OCI-LY3 (cell line): ENCODE results near the gene RELB.

Source experiments
- EZH2phosphoT487 ChIP-seq: fragments of 200-600 bp; shearing (Covaris generic); IDR thresholded peaks from 2 replicates; pipeline ENCODE4 v1.6.1; 2018; ENCODE audit warnings: antibody characterized with exemption, mixed run types, low read depth
- TF ChIP-seq, protein P1 (sequence below): fragments of 200-600, 300-600 bp; sonication (generic); IDR thresholded peaks from 2 replicates; pipeline ENCODE4 v1.5.1; 2014; ENCODE audit warnings: antibody characterized with exemption, low read length, low read depth

DNA sequence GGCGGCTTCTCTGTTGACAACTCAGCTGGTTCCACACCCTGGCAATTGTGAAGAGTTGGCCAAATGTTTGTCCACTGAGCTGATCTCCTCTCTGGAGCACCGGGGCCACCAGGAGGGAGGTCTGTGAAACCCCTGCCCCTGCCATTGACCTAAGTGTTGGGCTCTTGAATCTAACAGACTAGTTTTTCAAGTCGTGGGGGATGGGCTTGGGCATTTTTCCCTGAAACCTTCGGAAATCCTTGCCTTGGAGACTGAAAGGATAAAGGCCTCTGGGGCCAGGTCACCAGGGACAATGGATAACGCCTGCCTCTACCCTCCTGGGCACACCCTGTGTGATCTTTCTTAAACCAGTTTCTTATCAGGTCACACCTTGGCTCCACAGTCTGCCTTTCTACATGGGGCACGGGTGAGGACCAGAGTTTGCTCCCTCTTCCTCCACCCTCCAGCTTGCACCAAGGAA, 78.7 kb downstream of the RELB start:
- TF ChIP-seq, protein P1, sequence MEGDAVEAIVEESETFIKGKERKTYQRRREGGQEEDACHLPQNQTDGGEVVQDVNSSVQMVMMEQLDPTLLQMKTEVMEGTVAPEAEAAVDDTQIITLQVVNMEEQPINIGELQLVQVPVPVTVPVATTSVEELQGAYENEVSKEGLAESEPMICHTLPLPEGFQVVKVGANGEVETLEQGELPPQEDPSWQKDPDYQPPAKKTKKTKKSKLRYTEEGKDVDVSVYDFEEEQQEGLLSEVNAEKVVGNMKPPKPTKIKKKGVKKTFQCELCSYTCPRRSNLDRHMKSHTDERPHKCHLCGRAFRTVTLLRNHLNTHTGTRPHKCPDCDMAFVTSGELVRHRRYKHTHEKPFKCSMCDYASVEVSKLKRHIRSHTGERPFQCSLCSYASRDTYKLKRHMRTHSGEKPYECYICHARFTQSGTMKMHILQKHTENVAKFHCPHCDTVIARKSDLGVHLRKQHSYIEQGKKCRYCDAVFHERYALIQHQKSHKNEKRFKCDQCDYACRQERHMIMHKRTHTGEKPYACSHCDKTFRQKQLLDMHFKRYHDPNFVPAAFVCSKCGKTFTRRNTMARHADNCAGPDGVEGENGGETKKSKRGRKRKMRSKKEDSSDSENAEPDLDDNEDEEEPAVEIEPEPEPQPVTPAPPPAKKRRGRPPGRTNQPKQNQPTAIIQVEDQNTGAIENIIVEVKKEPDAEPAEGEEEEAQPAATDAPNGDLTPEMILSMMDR, result no peak
- no peak for TF ChIP-seq EZH2phosphoT487
